GM21526 (cell line): ENCODE measurements around the gene SEZ6L.
"Not testable (repeated sequence)": the region's sequence is repeated elsewhere in the genome, so short reads cannot be mapped to it uniquely, and the experiment has no call there.

Experiments used
- ATAC-seq: cut with Tn5 transposase; IDR thresholded peaks from one replicate; pipeline ENCODE4 v1.9.1; 2021; ENCODE audit warnings: moderate library complexity; ENCODE audit not compliant: unreplicated experiment, low FRiP score

Gene SEZ6L

GRCh38 chr22:26367402-26368245 lies 198.4 kb downstream of the SEZ6L start:
- no peak for ATAC-seq

GRCh38 chr22:26372890-26373289 lies 203.6 kb downstream of the SEZ6L start:
- no peak for ATAC-seq

- ATAC-seq = no peak
Observed at GRCh38 chr22:26374391-26375026, 205.2 kb downstream of the SEZ6L start.

- ATAC-seq = no peak
Observed at GRCh38 chr22:26377170-26377830, 208.0 kb downstream of the SEZ6L start.

DNA sequence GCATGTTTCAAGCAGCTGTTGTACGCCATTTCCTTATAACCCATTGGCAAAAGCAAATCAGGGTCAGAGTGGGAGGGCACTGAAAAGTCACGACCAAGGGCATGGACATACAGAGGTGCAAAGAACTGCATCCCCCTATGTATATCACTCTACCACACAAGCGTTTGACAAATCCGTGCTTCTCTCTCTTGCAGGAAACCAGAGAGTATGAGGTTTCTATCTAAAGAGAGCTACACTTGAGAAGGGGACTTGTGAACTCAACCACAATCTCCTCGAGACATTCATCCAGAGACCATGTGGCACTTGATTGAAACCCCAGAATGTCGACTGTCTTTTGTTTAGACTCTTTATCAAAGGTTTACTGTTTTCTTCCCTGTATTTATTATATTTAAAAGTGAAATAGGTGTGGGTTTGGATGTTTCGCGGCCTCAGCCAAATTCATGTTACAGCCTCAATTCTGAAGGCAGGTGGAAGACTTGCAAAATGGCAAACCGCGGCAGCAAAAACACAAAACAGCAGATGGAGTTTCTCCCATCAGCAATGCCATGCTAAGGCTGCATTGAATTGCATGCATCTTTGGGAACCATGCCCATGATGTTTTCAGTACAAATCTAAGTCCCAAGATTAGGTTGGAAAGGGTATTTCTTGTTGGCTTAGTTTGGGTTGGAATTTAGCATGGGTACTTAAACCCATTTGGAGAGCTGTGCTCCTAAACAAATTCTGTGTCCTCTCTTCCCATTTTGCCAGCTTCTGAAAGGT lies 211.0 kb downstream of the SEZ6L start:
- ATAC-seq = no peak

- ATAC-seq = no peak
Observed at GRCh38 chr22:26382782-26383181, 213.5 kb downstream of the SEZ6L start.

DNA sequence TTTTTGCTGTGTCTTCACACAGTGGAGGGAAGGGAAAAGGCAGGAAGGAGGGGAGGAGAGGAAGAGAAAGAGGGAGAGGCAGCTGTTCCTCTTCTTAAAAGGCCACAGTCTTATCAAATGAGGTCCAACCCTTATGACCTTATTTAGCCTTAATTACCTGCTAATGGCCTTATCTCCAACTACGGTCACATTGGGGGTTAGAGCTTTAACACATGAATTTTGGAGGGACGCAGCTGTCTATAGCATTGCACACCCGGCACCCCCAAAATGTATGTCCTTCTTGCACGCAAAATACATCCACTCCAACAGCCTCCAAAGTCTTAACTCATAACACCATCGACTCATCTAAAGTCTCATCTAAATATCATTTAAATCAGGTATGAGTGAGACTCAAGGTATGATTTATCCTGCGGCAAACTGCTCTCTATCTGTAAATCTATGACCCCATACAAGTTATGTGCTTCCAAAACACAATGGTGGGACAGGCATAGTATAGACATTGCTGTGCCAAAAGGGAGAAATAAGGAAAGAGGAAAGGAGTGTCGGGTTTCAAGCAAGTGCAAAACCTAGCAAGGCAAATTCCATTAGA lies 214.8 kb downstream of the SEZ6L start:
- ATAC-seq = no peak

GRCh38 chr22:26385164-26385563 lies 215.9 kb downstream of the SEZ6L start:
- ATAC-seq = no peak

GRCh38 chr22:26389125-26389524 lies 219.9 kb downstream of the SEZ6L start:
- no peak for ATAC-seq

DNA sequence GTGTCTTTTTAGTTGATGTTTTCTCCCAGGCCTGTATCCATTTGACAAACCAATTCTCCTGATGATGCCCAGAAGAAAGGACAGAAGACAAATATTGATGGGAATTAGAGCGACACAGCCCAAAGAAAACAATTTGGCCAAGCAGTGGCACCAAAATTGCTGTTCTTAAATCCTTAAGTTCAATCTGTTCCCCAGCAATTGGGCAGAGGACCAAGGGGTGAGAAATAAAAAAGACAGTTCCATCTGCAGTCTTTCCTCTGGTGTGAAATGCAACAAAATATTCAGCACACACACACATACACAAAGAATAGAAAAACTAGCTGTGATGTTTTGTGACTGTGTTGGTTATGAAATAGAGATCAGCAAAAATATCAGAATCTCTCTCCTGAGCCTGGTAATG lies 221.8 kb downstream of the SEZ6L start:
- ATAC-seq = no peak

DNA sequence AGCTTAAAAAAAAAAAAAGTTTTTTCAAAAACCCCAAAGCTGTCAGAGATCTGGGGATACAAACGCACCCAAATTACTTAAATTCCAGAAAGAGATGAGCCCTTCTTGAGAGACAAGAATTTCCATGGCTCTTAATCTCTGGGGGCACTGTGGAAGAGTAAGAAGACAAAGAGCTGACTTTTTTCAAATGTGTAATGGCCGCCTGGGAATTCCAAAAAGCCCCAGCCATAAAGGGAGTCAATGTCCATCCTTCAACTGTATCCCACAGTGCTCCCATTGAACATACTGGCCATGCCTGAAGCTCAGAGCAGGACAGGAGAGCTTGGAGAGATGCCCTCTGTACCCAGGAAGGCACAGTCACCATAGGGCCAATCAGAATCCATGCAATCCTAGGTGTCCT lies 222.4 kb downstream of the SEZ6L start:
- no peak for ATAC-seq

DNA sequence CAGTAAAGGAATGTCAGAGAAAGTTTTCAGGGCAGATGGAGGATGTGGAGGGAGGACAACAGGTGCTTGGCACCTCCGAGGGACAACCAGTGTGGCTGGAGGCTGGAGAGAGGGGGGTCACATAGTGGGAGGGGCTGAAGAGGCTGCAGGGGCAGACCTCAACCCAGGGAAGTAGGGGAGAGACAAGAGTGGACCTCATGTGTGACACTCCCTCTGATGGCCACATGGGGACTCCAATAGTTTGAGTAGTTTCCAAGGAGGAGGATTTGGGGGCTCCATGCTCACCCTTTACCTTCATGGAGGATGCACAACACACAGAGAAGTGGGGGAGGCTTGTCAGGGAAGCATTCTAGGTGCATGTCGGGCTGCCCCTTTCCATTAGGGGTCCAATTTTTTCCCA lies 224.7 kb downstream of the SEZ6L start:
- ATAC-seq = no peak

- no peak for ATAC-seq
Observed at GRCh38 chr22:26394777-26395176, 225.5 kb downstream of the SEZ6L start.

DNA sequence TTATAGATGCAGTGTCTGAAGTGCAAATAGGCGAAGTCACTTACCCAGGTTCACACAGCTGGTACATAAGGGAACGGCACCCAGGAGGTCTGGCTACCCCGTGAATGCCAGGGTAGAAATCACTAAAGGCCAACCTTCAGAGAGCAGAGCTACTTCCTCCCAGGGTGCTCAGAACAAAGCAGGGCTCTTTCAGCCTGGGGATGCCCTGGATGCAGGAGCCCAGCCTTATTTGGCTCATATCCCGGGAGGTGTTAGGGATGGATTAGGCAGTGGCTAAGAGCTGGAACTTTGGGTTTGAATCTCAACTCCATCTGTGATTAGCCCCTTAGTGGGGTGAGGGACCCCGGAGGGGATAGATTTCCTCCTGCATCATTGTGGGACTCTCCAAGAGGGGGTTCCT lies 226.7 kb downstream of the SEZ6L start:
- ATAC-seq = no peak

DNA sequence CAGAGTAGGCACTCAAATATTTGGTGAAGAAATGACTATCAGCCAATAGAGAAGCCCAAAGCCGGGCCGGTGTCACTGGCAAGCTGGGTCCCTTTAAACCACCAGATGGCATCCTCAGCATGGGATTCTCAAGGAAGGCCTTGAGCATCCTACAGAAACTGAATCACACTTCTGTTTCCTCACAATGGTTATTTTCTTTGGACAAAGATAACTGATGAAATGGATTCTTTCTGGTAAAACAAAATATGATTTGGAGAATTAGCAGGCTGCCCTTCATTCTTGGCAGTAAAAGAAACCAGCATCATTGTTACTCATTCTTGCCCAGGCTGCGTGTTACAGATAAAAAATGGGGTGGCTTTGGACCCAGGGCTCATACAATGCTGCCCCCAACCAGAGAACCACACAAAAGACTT lies 229.5 kb downstream of the SEZ6L start:
- no peak for ATAC-seq

DNA sequence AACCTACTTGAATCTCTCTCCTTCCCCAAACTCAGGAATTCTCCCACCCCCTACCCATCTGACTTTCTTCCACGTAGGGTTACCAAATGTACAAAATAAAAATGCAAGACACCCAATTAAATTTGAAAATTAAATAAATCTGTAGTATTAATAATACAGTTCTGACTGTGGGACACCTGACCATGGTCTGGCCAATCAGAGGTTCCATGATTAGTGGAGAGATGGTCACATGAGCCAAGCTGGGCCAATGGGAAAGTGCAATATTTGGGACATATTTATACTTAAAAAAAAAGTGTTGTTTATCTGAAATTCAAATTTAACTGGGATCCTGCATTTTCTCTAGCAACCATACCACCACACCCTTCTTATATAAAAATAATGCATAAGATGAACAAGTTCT lies 230.0 kb downstream of the SEZ6L start:
- no peak for ATAC-seq

DNA sequence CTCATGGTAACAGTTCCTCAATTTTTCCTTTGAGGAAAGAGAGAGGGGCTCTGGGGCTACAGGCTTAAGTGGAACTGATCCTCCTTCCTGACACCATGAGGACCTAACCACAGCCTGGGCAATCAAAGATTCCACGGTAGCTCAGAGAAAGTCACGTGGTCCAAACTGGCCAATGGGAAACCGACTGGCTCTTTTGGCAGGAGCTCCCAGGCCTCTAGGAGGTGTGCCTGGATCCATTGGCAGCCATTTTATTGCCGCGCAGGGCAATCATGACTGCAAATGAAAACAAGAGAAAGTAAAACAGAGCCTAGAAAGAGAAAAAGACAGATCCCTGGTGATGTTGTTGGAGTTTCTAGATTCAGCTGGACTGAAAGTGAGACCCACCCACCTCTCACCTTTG lies 232.5 kb downstream of the SEZ6L start:
- ATAC-seq = no peak

DNA sequence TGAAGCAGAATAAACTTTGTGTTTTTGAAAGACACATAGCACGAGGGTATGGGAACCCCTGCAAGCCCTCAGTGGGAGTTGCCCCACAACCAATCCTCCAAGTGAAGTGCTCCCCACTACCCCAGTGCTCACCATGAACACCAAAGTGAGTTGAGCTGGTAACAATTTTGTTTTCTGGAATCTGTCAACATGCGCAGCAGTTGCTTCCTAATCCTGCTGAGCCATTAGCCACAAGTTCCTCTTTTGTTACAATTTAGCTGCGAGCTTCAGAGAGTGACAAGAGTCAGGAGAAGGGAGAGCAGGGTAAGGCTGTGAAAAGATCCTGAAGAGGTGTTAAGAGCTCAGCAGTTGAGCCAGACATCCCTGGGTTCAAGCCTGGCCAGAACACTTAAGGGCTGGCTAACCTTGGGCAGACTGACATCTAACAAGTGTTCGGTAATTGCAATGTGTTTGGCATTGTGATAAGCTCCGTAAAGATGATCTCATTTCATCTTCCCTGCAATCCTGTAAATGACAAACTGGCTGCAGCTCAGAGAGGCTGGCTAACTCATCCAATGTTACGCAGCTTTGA lies 235.7 kb downstream of the SEZ6L start:
- ATAC-seq = no peak

DNA sequence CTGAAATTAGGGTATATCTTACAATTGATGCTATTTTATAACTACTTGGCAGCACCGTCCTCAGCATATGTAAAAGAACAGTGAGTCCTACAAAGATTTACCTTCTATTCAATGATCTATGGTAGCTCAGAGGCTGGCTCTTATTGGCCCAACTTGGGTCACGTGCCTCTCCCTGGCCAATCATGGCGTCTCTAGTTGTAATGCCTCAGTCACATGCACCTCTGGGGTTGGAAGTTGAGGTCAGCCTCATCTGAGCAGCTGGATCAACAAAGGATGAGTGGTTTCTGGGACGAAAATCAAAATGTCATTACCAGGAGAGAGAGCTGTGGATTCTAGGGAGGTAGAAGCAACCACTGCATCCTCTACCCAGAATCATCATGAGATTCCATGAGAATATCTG lies 236.9 kb downstream of the SEZ6L start:
- no peak for ATAC-seq

GRCh38 chr22:26408562-26409220 lies 239.4 kb downstream of the SEZ6L start:
- not testable (repeated sequence) for ATAC-seq
